Ureter (tissue), 1 donor: ENCODE results near the gene PLXNB1. TPM values are rescaled to one million over a fixed set of nuclear protein-coding genes. Genes with fewer than 3 reads are reported as not detected.

Experiments used
- DNase-seq: peaks from one replicate; pipeline ENCODE4 v3.0.0-alpha.2; 2020; ENCODE audit warnings: low spot score
- total RNA-seq: library from RNA; stranded (reverse); gene quantifications from one replicate; pipeline ENCODE4 v1.2.4, GENCODE V29; 2023
- donor health status: DM: yes; HTN: yes; CAD: no.

The PLXNB1 gene
- total RNA-seq, 1 donor from 2014 or later: 259 TPM

GRCh38 chr3:48419149-48419548 lies 10.7 kb downstream of the PLXNB1 start:
- DNase-seq: no peak

- DNase-seq: no peak
Observed at GRCh38 chr3:48418651-48419050, 11.2 kb downstream of the PLXNB1 start.

- no peak for DNase-seq
Observed at GRCh38 chr3:48418140-48418539, 11.7 kb downstream of the PLXNB1 start.

- no peak for DNase-seq
Observed at GRCh38 chr3:48417529-48418108, 12.3 kb downstream of the PLXNB1 start.

GRCh38 chr3:48416546-48416945 lies 13.3 kb downstream of the PLXNB1 start:
- no peak for DNase-seq

- DNase-seq: no peak
Observed at GRCh38 chr3:48416091-48416505, 13.8 kb downstream of the PLXNB1 start.

- DNase-seq: no peak
Observed at GRCh38 chr3:48415251-48415953, 14.5 kb downstream of the PLXNB1 start.

GRCh38 chr3:48414376-48415250 lies 15.3 kb downstream of the PLXNB1 start:
- DNase-seq: no peak

GRCh38 chr3:48413611-48414010 lies 16.3 kb downstream of the PLXNB1 start:
- no peak for DNase-seq

GRCh38 chr3:48413086-48413485 lies 16.8 kb downstream of the PLXNB1 start:
- DNase-seq: no peak

- DNase-seq: no peak
Observed at GRCh38 chr3:48412375-48413001, 17.4 kb downstream of the PLXNB1 start.

GRCh38 chr3:48411606-48412374 lies 18.1 kb downstream of the PLXNB1 start:
- DNase-seq: no peak

GRCh38 chr3:48411041-48411588 lies 18.8 kb downstream of the PLXNB1 start:
- no peak for DNase-seq

- DNase-seq: no peak
Observed at GRCh38 chr3:48410205-48411040, 19.5 kb downstream of the PLXNB1 start.

- DNase-seq: no peak
Observed at GRCh38 chr3:48409291-48410201, 20.3 kb downstream of the PLXNB1 start.

GRCh38 chr3:48408823-48409281 lies 21.0 kb downstream of the PLXNB1 start:
- DNase-seq: no peak

GRCh38 chr3:48407542-48408099 lies 22.3 kb downstream of the PLXNB1 start:
- DNase-seq: no peak
